NCI-H524 treated with DMSO at 0.1 percent for 48 hours (cell line): ENCODE results near the gene SKAP1.
"Not testable (repeated sequence)": the region's sequence is repeated elsewhere in the genome, so short reads cannot be mapped to it uniquely, and the experiment has no call there.

Experiments used
- DNase-seq: peaks from one replicate; lab custom pipeline; 2025; lab: John Stamatoyannopoulos, UW

SKAP1 gene

DNA sequence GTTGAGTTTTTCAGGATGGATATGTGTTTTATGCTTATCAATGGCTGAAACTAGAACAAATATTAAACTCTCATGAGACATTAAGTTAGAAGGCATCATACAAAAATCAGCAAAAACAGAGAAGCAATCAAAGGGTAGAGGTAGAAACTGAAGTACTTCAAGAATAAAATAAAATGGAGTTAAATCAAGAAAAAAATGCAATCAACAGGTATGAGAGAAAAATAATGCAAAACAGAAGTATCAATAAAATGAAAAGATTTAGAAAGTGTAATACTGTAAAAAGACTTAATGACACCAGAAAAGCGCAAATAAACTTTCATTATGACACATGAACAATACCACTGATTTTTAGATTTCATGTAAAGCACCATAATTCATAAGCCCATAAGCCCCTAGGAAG is 112.3 kb downstream of the SKAP1 start:
- DNase-seq, result no peak

- DNase-seq, result no peak
Observed at GRCh38 chr17:48314716-48315115, 115.3 kb downstream of the SKAP1 start.

GRCh38 chr17:48313096-48313755 is 116.8 kb downstream of the SKAP1 start:
- no peak for DNase-seq

DNA sequence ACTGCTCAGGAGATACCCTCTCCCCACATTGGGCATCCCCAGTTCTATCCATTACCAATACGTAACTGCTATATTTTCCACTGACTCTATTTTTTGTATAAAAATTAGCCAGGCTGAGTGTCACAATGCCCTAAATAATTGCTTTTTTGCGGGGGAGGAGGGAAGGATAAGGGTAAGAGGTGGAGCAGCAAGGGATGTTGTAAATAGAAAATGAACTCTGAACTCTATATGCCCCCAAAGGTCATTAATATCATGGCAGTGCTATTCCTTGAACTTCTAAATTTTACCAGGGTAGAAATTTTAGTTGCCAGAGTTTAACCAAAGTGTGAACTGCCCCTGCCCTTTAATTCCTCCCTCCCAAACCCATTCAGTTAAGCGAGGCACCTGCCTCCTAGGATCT is 118.7 kb downstream of the SKAP1 start:
- DNase-seq, result no peak

DNA sequence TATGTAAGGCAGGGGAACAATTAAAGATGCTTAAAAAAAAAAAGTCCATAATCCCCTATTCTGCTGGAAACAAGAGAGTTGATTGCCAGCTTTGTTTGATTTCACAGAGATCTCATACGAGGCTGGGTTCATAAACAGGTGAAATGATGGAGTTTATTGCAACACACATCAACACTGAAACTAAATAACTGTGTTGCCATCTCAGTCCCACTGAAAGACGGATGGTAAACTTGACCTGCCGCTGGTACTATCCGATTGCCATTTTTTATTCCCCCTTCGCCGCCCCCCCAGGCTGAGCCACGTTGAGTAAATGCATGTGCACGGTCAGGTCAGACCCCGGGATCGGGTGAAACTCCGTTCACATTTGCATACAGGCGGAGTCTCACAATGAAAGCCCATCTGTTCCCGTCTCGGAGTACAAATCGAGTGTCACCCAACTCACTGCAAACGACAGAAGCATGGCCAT is 119.2 kb downstream of the SKAP1 start:
- peak; percentile 91 for DNase-seq

DNA sequence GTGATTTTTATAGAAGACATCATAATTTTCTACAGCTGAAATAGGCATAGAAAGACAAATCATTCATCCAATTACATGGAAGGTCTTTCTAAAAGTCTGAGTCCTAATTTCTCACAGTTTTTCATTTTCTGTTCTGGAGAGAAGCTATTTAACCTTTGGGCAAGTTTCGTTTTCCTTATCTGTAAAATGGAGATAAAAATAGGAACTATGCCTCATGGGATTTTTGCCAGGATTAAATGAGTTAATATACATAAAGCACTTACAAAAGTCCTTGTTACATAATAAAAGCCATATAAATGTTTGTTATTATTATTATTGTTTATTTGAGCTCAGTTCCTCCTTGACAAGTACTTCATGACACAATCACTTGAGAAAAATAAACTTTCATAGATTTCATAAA is 121.4 kb downstream of the SKAP1 start:
- DNase-seq, result no peak

- no peak for DNase-seq
Observed at GRCh38 chr17:48307814-48308411, 122.1 kb downstream of the SKAP1 start.

- no peak for DNase-seq
Observed at GRCh38 chr17:48307255-48307654, 122.8 kb downstream of the SKAP1 start.

- DNase-seq, result no peak
Observed at GRCh38 chr17:48301002-48301401, 129.0 kb downstream of the SKAP1 start.

DNA sequence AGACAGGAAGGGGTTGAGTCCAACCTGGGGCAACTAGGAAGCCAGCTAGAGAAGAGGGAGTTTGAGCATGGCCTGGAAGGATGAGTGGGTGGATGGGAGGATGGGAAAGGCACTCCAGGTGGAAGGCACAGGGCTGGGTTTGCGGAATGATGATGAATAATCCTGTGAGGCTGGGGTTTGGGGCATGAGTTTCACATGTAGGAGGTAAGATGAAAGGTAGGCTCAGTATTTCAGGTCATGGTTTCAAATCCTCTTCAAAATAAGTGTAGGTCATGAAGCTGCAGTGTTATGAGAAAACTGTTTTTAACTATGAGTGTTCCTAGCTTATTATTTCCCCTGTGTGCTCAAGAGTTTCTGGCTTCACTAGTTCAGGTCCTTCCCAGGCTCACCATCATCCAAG is 130.3 kb downstream of the SKAP1 start:
- DNase-seq, result no peak

DNA sequence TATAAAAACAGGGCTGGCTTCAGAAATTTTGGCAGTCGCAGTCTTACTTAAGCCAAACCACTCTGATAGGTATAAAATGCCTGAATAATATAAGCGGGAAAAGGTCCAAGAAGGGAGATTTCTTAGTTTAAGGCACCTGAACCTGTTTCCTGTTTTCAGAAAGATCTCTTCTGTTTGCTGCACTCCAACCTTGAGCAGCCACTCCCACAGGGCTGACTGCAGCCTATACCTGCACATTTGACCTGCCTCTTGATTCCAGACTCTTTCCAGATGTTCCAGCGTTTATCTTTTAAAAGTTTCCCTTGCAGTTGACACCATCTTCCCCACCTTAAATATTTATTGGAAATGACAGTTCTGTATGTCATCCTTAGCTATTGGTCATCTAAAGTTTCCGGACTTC is 132.2 kb downstream of the SKAP1 start:
- no peak for DNase-seq

DNA sequence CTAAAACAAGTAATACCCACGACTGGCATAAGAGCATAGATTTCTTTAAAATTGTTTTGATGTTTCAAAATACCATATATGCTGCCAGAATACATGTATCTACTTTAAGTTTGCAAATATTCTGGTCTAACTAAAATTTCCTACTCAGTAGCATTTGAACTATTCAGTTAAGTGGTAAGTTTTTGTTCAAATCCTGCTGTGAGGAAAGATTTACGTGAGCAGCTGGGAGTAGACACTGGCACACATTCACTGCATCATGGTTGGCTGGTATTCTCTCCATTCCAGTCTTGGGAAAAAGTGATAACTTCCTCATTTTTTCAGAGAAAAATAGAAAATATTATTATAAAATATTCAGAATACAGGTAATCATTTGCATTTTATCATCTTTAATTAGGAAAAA is 133.6 kb downstream of the SKAP1 start:
- DNase-seq, result no peak

- DNase-seq, result no peak
Observed at GRCh38 chr17:48295362-48296288, 134.4 kb downstream of the SKAP1 start.

DNA sequence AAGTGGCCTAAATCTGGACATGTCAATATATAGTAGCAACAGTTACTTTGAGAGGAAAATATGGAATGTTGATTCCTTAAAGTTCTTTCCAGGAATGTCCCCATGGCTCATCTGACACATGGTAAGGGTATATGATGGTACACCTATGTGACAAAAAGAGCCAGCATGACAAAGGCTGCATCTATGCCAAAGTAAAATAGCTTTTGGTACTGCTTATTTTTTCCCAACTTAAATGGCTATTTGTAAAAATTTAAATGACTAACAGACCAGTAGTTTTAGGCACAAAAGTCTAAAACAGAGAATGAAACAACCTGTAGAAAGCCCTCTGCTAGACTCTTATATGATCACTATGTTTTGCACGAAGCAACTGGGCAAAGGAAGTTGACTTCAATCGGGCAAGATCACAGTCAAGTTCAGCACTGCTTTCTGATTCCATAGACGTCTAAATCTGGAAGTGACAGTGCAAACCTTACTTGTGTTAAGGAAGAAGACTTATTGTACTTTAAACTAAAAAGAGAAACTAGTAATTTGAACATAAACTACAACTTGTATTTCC is 135.1 kb downstream of the SKAP1 start:
- no peak for DNase-seq

GRCh38 chr17:48294020-48294805 is 135.8 kb downstream of the SKAP1 start:
- DNase-seq, result no peak

DNA sequence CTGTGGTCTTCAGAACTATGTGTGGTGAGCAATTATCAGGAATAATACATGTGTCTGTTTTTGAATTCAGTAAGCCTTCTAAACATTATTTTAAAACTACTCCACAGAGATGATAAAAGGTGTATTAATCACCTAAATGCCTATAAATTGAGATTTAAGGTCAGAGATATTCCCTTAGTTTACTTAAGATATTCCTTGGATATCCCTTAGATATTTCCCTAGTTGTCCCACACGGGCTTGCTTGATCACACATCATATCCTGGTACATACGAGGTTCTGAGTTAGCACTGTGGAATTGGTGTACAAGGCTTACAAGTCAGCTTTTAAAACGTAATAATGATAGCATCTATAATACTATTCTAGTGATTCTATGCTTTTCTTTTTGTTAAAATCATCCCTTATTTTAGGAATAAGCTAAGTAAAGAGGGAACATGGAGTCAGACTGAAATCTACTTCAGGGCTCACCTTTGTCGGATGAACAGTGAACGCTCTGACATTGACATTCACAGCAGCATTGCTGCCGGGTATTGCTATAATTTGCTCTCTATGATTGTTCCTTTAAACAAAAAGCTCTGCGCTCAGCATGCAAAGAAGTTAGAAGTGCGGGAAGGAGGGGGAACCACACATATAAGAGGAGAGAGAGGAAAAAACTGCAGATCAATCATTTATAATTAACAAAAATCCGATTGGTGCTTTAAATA is 136.5 kb downstream of the SKAP1 start:
- no peak for DNase-seq

DNA sequence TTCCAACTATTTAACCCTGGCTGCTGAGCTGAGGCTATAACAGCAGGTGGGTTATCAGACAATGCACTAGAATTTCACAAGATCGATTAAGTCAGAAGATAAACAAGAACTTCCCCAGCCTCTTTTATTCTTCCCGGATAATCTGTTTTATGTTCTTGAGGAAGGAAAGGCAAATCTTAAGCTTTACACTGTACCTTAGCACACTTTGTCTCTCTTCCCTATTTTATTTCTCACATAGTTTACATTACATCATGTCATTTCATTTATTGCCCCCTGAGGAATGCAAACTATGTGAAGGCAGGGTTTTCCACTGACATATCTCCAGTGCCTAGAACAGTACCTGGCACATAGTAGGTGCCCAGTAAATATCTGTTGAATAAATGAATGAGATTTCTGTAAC is 139.6 kb downstream of the SKAP1 start:
- no peak for DNase-seq

- DNase-seq, result not testable (repeated sequence)
Observed at GRCh38 chr17:48286917-48287316, 143.1 kb downstream of the SKAP1 start.

DNA sequence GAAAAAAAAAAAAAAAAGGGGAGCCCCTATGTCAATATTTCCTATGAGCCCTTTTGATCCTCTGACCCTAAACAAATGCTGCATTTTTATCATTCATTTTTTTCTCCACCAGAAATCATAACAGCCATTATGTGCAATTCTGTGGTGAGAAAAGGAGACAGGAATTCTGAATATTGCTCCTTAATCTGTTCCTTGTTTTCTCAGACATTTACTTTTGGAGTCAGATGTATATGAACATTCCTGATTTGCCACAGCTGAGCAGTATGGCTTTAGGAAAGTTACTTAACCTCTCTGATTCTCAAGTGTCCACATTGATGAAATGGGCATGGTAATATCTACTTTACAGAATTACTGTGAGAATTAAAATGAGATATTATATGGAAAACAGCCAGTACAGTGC is 144.4 kb downstream of the SKAP1 start:
- DNase-seq, result no peak

GRCh38 chr17:48283907-48284306 is 146.1 kb downstream of the SKAP1 start:
- DNase-seq, result no peak

- DNase-seq, result no peak
Observed at GRCh38 chr17:48283411-48283810, 146.6 kb downstream of the SKAP1 start.
